Activated CD8-positive, alpha-beta memory T cell treated with anti-CD3 and anti-CD28 coated beads for 36 hours (primary cell): ENCODE data around the gene DIP2C. TPM values are rescaled to one million over a fixed set of nuclear protein-coding genes. Genes with fewer than 3 reads are reported as not detected.

Experiments
- CTCF ChIA-PET: fragments of 350-600 bp; sonication (Branson Sonifier 250); formaldehyde crosslinking; loops from one replicate; lab custom pipeline; 2021; ENCODE audit warnings: antibody characterized with exemption; lab: Charles Lee
- POLR2A ChIA-PET: fragments of 350-600 bp; sonication (Branson Sonifier 250); formaldehyde crosslinking; loops from one replicate; lab custom pipeline; 2021; ENCODE audit warnings: antibody characterized with exemption; lab: Charles Lee
- total RNA-seq, 2 experiments: library from RNA; stranded (reverse); gene quantifications; one replicate each; pipeline ENCODE4 v1.2.3, GENCODE V29; 2021

The DIP2C gene
- total RNA-seq, 2 experiments from 2014 or later = 0.08 TPM

DNA sequence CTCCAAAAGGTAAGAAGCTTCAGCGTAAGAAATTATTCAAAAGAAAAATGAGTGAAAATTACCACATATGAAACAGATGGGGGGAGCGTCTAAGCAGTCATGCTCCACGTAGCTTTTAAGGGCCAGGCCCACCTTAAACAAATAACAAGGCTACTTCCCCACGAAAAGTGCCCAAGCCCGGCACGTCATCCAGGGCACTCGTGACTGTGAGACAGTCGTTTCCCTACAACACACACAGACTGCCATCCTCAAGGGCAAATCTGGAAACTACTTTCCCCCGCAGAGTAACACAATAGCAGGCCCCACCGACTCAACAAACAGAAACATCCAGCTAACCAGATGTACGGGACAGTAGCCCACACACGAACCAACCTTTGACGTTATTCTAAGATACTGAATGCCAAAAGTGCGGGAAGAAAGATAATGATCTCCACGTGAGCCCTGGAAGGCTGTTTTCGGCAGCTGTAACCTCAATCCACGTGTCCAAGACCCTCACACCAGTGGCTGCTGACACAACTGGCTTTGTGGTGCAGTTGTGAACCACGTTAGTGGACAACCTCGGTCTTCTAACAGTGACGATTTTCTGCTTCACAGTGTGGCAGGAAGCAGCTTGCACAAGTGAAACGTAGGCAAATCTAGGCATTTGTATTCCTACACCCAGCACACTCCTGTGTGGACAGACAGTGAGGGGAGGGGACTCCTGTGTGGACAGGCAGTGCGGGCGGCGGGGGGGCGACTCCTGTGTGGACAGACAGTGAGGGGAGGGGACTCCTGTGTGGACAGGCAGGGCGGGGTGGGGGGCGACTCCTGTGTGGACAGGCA lies 302.5 kb downstream of the DIP2C start:
- ChIA-PET CTCF (no interaction called here), POLR2A (no interaction called here)

- POLR2A ChIA-PET = no interaction called here
- CTCF ChIA-PET = no interaction called here
Measured at GRCh38 chr10:385571-386300, 303.7 kb downstream of the DIP2C start.

DNA sequence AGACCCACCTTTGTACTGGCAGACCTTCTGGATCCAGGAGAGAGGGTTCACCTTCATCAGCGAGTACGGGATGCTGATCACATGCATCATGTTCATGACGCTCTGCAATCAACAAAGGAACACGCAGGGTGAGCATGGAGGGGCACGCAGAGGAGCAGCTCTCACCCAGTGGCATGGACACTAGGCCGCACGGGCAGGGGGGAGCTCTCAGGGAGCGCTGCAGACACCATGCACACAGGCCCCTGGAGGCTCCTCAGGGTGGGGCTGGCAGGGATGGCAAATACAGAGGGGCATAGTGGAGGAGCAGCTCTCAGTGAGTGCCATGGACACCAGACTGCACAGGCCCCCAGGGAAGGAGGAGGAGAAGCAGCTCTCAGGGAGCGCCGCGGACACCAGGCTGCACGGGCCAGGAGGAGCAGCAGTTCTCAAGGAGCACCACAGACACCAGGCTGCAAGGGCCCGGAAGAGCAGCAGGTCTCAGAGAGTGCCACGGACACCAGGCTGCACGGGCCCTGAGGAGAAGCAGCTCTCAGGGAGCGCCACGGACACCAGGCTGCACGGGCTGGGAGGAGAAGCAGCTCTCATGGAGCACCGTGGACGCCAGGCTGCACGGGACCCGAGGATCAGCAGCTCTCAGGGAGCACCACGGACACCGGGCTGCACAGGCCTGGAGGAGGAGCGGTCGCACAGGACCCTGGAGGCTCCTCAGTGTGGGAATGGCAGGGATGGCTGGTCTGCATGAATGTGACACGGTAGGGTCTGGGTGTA lies 304.7 kb downstream of the DIP2C start:
- POLR2A ChIA-PET = no interaction called here
- CTCF ChIA-PET = no interaction called here

DNA sequence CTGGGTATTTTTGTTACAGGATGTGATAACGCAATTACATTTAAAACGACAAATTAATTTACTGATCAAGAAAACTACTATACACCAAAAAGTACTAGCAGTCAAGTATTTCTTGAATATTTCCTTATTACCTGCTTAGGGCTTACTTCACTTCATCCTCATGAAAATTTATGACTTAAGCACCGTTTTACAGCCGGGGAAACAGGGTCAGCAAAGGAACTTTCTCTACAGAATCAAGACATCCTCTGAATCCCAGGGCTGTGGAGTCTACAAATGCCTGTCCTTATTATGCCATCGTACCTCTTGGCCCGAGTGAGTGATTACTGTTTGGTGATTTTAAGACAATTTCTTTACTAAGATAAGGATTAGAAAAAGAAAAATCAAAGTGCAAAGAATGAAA lies 305.9 kb downstream of the DIP2C start:
- CTCF ChIA-PET = no interaction called here
- POLR2A ChIA-PET = no interaction called here

DNA sequence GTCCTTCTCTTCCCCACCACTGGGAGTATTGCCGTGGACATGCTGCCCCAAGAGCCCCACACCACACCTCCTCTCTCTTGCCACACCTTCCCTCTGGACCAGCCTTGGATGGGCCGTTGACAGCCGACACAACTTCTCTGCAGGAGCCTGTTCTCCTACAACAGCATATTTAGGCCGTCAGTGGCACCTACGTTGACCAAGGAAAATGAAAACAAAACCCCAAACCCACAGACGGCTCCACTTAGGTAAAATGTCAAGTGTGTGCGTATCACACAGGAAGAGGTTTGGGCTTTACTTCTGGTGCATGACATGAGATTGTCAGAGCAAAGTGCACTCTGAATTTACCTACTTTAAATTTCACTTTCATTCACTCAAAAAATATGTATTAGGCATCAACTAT lies 307.7 kb downstream of the DIP2C start:
- POLR2A ChIA-PET = no interaction called here
- CTCF ChIA-PET = no interaction called here

DNA sequence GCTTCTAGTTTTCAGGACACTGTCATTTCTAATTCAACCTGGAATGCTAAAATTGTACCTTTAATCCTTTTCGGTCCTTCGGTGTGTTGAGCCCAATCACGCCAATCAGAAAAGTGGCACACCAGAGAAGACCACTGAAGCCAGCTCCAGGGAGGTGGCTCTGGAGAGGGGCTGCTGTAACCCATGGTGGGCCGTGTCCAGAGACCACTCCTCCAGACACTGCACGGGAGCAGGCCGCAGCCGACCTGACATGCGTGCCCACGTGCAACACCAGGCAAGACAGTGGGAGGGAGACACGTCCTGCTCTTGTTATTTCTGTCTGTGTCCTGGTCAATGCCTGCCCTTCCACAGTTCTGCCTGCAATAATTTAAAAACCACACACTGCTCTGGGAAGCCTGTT lies 308.1 kb downstream of the DIP2C start:
- ChIA-PET POLR2A (no interaction called here), CTCF (no interaction called here)

- ChIA-PET CTCF (no interaction called here), POLR2A (no interaction called here)
Measured at GRCh38 chr10:380313-380940, 309.0 kb downstream of the DIP2C start.

DNA sequence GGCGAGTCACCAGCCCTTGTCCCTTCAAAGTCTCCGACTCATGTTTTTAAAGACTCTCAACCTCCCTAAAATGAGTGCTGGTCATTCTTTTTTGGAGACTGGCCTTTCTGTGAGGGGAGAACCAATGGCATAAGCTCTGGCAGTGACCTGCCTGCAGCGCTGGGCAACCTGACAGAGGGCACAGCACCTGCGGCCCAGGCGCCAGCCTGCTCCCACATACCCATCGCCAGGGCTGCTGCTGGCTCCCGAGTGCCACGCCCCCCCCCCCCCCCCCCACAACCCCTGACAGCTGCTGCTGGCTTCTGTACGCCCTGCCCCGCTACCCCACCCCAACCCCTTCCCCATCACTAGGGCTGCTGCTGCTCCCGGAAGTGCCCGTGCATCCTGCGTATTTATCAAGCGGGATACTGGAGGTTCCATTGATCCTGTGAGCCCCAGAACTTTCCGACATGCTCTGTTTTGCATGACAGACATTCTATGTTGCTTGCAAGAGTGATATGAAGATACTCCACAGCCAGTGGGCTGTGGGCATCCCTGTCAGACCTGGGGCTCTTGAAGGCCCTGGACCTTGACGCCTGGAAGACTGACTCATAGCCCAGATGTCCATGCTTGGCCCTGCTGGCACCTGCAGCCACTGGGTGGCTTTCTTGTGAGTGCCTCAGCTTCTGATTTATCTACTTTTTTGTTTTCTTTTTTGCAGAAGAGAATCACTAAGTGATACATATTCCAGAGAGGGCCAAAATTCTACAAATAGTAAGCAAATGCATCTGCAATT lies 310.4 kb downstream of the DIP2C start:
- CTCF ChIA-PET = no interaction called here

DNA sequence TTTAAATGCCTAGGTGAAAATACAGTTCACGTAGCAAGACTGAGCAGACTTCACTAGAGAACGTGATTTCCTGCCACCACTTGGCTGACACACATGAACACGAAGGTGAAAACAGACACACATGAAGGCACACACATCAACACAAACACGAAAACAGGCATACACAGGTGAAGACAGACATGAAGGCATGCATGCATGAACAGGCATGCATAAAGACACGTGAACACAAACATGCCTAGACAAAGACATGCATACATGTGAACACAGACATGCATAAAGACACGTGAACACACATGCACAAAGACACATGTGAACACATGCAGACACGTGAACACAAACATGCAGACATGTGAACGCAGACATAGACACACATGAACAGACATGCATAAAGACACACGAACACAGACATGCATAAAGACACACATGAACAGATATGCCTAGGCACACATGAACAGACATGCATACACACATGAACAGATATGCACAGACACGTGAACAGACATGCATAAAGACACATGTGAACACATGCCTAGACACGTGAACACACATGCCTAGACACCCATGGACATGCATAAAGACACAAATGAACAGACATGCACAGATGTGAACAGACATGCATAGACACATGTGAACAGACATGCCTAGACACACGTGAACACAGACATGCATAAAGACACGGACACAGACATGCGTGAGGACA lies 311.1 kb downstream of the DIP2C start:
- ChIA-PET CTCF (no interaction called here), POLR2A (no interaction called here)

More for the DNA sequence above, 310.4 kb downstream of the DIP2C start:
- POLR2A ChIA-PET = no interaction called here

- ChIA-PET CTCF (no interaction called here), POLR2A (no interaction called here)
Measured at GRCh38 chr10:377228-377627, 312.2 kb downstream of the DIP2C start.

DNA sequence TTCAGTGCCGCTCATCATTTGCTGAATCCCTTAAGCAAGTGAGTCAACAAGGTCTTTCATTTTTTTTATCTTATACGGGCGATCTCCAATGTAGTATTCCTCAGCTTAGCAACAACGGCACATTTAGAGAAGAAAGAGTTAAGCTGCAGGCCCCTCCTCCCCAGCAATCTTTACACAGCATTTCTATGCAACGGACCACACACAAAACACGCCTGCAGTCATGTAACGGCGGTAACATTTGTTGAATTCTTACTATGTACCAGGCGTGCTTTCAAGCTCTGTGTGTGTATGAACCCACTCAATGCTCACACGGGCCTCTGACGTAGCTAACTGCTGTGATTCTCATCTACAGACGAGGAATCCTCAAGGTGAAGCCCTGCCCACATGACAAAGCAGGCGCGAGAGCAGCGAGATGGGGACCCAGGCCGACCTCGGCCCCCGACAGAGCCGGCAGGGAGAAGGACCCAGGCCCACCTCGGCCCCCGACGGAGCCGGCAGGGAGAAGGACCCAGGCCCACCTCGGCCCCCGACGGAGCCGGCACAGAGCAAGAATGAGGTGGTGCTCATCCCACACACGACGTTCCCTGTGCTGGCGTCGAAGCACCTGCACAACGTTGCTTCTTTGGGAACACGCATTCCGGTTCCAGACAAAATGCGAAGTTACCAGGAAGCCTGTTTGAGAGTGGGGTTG lies 313.5 kb downstream of the DIP2C start:
- CTCF ChIA-PET = no interaction called here

DNA sequence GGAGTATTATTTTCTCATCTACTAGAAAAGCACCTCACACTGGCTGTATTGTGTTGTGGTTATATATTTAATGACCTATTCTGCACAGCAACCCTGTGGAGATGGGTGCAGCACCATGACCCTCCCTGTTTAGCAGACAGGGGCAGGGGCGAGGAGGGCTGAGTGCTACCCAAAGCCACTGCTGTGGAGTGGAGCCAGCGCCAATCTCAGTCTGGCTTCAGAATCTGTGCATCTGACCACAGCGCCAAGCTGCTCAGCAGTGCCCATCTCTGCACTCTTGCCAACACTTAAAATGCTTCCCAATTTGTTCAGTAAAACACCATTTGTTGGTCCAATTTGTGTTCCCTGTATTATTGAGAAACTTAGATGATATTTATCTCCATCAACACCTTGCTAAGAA lies 315.1 kb downstream of the DIP2C start:
- ChIA-PET CTCF (no interaction called here), POLR2A (no interaction called here)

More for the DNA sequence above, 313.5 kb downstream of the DIP2C start:
- POLR2A ChIA-PET = no interaction called here

GRCh38 chr10:373526-374309 lies 315.8 kb downstream of the DIP2C start:
- ChIA-PET CTCF (no interaction called here), POLR2A (no interaction called here)

DNA sequence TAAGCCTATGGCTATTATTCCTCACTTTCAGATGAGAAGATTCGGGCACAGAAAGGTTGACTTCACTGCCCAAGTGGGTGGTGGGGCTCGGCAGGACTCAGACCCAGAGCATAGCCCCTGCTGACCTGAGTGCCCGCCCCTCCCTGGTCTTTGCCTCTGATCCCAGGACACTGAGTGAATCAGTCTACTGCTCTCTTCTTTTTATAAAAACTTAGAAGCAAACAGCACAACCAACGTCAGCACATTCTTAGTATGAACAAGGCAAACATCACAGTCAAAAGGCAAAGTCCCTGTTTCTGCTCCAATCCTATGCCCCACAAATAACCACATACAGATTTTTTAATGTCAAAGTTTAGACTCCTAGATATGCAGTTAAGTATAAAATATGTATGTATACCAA lies 316.5 kb downstream of the DIP2C start:
- ChIA-PET POLR2A (no interaction called here), CTCF (no interaction called here)

GRCh38 chr10:372566-372965 lies 316.9 kb downstream of the DIP2C start:
- CTCF ChIA-PET = interaction anchor here (0.7 kb wide), 1 partner anchor 10 kb away, joined by 3 read pairs; no protein-coding TSS in a partner anchor
- POLR2A ChIA-PET = no interaction called here

DNA sequence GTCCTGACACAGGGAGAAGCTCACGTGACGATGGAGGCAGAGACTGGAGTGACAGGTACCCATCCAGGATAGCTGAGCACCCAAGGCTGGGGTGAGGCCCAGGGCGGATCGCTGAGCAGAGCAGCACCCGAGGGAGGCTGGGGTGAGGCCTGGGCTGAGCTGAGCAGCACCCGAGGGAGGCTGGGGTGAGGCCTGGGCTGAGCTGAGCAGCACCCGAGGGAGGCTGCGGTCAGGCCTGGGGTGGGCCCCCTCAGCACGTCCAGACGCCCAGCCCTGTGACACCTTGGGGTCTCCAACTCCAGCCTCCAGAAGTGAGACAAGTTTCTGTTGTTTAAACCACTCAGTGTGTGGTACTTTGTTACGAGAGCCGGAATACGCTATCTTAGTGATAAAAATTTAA lies 318.0 kb downstream of the DIP2C start:
- ChIA-PET CTCF (no interaction called here), POLR2A (no interaction called here)

- ChIA-PET POLR2A (no interaction called here), CTCF (no interaction called here)
Measured at GRCh38 chr10:370449-370825, 319.0 kb downstream of the DIP2C start.
